22Rv1 (cell line): ENCODE results near the gene ARHGAP10.

Experiments used
- CTCF ChIP-seq: fragments of 450-650 bp; IDR thresholded peaks from 2 replicates; pipeline ENCODE4 v1.5.1; 2017; ENCODE audit warnings: mild to moderate bottlenecking
- ZFX ChIP-seq: fragments of 450-650 bp; IDR thresholded peaks from 2 replicates; pipeline ENCODE4 v1.6.1; 2017; ENCODE audit warnings: antibody characterized with exemption, borderline replicate concordance

- no peak for TF ChIP-seq CTCF
- no peak for TF ChIP-seq ZFX
Observed at GRCh38 chr4:147899512-147899911, 167.6 kb downstream of the ARHGAP10 start.
